K562 (cell line): ENCODE data around the gene HIVEP3. TPM values are rescaled to one million over a fixed set of nuclear protein-coding genes. Genes with fewer than 3 reads are reported as not detected.
A peak's percentile ranks its signal among the peaks of the same experiment; 100 is the strongest.

Experiments used
- ELF4 ChIP-seq: fragments of 450-650 bp; formaldehyde crosslinking; IDR thresholded peaks from 2 replicates; pipeline ENCODE4 v1.4.0; 2022; ENCODE audit warnings: missing genetic modification characterization
- FOXA3 ChIP-seq, 2 experiments: fragments of 450-650 bp in 1 of 2; sonication (generic) in 1 of 2; formaldehyde crosslinking; IDR thresholded peaks in 1 of 2; conservative IDR thresholded peaks in 1 of 2; 2 replicates each; pipeline versions ENCODE4 v1.4.0 to v1.8.0; 2020 to 2022; ENCODE audit warnings: mild to moderate bottlenecking in 2 of 2, missing genetic modification reagents in 1 of 2
- ILK ChIP-seq: fragments of 450-650 bp; IDR thresholded peaks from 2 replicates; pipeline ENCODE4 v1.6.1; 2016; ENCODE audit warnings: missing genetic modification characterization, low read depth, mild to moderate bottlenecking, missing compliant biosample characterization, moderate library complexity, borderline replicate concordance
- MEF2D ChIP-seq: conservative IDR thresholded peaks from 2 replicates; pipeline ENCODE4 v1.6.1; 2016; ENCODE audit warnings: low read depth, missing genetic modification characterization, missing compliant biosample characterization
- MLX ChIP-seq, 2 experiments: fragments of 450-650 bp in 1 of 2; sonication (generic) in 1 of 2; formaldehyde crosslinking; conservative IDR thresholded peaks; 2 replicates each; pipeline versions ENCODE4 v1.4.0 to v1.8.1; 2020 to 2022; ENCODE audit warnings: mild to moderate bottlenecking in 1 of 2, missing genetic modification reagents in 1 of 2
- NR4A1 ChIP-seq, 2 experiments: fragments of 250-450 bp in 1 of 2; fragments of 450-650 bp in 1 of 2; sonication (Bioruptor Pico) in 1 of 2; IDR thresholded peaks; 2 replicates each; pipeline versions ENCODE4 v1.4.0 to v1.6.1; 2016 to 2020; ENCODE audit warnings: mild to moderate bottlenecking in 2 of 2, missing compliant biosample characterization in 1 of 2, missing genetic modification characterization in 1 of 2, moderate library complexity in 1 of 2
- TCFL5 ChIP-seq: fragments of 250-450 bp; sonication (Bioruptor Pico); conservative IDR thresholded peaks from 2 replicates; pipeline ENCODE4 v1.6.1; 2021; ENCODE audit warnings: mild to moderate bottlenecking, moderate library complexity, matching md5 sums
- TEAD2 ChIP-seq: fragments of 450-650 bp; IDR thresholded peaks from 2 replicates; pipeline ENCODE4 v1.6.1; 2016; ENCODE audit warnings: missing genetic modification characterization, control low read depth, missing compliant biosample characterization
- ZBTB49 ChIP-seq: sonication (generic); formaldehyde crosslinking; IDR thresholded peaks from 2 replicates; pipeline ENCODE4 v1.8.0; 2022; ENCODE audit warnings: missing genetic modification reagents, mild to moderate bottlenecking, borderline replicate concordance
- ZKSCAN1 ChIP-seq: fragments of 150-350 bp; IDR thresholded peaks from 2 replicates; pipeline ENCODE4 v1.6.1; 2016; ENCODE audit warnings: low read depth, low read length
- ZNF644 ChIP-seq: fragments of 200-800 bp; sonication (Bioruptor generic); IDR thresholded peaks from 2 replicates; pipeline ENCODE4 v1.6.1; 2016; ENCODE audit warnings: low read depth, missing genetic modification characterization, missing compliant biosample characterization
- polyA plus RNA-seq, 8 experiments: library from polyadenylated mRNA; depleted of rRNA in 4 of 8; stranded (reverse) in 5 of 8; unstranded in 3 of 8; fragments of >200 nt; fragmentation: Nextera tagmentation in 2 of 8; fragmentation: Illumina TruSeq in 1 of 8; extraction: Ambion mirVana in 2 of 8; extraction: Trizol in 1 of 8; gene quantifications; 2 replicates each; pipeline versions ENCODE4 v1.2.1 to v1.2.3, GENCODE V29; 2011 to 2014; ENCODE audit warnings: inconsistent platforms in 1 of 8, missing spikeins in 1 of 8
- total RNA-seq, 7 experiments: library from RNA; depleted of rRNA in 6 of 7; stranded (reverse); fragments of >200 nt in 6 of 7; fragmentation: Illumina TruSeq in 2 of 7; extraction: Trizol in 2 of 7; gene quantifications; 2 replicates each; pipeline versions ENCODE4 v1.2.1 to v1.2.3, GENCODE V29; 2011 to 2021; ENCODE audit warnings: low replicate concordance in 1 of 7
- TF ChIP-seq, protein P1 (sequence below), 2 experiments: fragments of 450-650 bp; IDR thresholded peaks; 2 replicates each; pipeline ENCODE4 v1.6.1; 2018; ENCODE audit warnings: mild to moderate bottlenecking in 2 of 2, low read depth in 1 of 2; ENCODE audit not compliant: partially characterized antibody in 2 of 2
- TF ChIP-seq, protein P2 (sequence below): fragments of 250-450 bp; sonication (Bioruptor Pico); IDR thresholded peaks from 2 replicates; pipeline ENCODE4 v1.4.0; 2020; ENCODE audit warnings: mild to moderate bottlenecking, moderate library complexity, borderline replicate concordance
- TF ChIP-seq, protein P3 (sequence below): fragments of 200-800 bp; sonication (Bioruptor generic); IDR thresholded peaks from 2 replicates; pipeline ENCODE4 v1.6.1; 2017; ENCODE audit warnings: missing genetic modification characterization, missing compliant biosample characterization

HIVEP3 gene
- total and polyA plus RNA-seq, 9 of the 15 experiments (the other 6 are each of a cell fraction or from before 2014, with no cell fraction given) = 0.09 to 0.58 (median 0.34) TPM; not detected in 1

DNA sequence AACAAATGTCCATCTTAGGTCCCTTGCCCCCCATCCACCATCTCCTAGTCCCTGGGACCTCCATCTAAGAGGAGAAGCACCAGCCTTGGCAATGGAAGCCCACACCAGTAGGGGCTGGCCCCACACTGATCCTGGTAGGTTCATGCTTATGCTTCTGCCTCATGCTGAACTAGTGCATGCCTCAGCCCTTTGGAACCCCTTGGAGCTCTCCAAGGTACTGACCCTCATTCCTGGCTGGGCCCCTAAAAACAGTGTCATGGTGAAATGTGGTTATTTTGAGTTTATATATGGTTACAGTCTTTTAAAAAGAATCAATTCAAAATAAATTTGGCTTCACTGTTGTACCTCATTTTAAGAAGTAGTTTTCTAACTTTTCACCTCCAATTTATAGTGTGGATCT lies 108.3 kb downstream of the HIVEP3 start (continued):
- TF ChIP-seq, protein P1, sequence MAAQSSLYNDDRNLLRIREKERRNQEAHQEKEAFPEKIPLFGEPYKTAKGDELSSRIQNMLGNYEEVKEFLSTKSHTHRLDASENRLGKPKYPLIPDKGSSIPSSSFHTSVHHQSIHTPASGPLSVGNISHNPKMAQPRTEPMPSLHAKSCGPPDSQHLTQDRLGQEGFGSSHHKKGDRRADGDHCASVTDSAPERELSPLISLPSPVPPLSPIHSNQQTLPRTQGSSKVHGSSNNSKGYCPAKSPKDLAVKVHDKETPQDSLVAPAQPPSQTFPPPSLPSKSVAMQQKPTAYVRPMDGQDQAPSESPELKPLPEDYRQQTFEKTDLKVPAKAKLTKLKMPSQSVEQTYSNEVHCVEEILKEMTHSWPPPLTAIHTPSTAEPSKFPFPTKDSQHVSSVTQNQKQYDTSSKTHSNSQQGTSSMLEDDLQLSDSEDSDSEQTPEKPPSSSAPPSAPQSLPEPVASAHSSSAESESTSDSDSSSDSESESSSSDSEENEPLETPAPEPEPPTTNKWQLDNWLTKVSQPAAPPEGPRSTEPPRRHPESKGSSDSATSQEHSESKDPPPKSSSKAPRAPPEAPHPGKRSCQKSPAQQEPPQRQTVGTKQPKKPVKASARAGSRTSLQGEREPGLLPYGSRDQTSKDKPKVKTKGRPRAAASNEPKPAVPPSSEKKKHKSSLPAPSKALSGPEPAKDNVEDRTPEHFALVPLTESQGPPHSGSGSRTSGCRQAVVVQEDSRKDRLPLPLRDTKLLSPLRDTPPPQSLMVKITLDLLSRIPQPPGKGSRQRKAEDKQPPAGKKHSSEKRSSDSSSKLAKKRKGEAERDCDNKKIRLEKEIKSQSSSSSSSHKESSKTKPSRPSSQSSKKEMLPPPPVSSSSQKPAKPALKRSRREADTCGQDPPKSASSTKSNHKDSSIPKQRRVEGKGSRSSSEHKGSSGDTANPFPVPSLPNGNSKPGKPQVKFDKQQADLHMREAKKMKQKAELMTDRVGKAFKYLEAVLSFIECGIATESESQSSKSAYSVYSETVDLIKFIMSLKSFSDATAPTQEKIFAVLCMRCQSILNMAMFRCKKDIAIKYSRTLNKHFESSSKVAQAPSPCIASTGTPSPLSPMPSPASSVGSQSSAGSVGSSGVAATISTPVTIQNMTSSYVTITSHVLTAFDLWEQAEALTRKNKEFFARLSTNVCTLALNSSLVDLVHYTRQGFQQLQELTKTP (IDR thresholded peaks at IDR 0.05; ENCODE audit: low read depth in 1 of 2, partially characterized antibody in 2 of 2) = peak in 1 of 2 experiments; percentile 59
- TF ChIP-seq TEAD2 (tag) (peak; percentile 67; the same call in 1 of the 2 replicates), FOXA3 (CRISPR knock-in tag; conservative IDR thresholded peaks at IDR 0.05 in 1 of 2, IDR thresholded peaks at IDR 0.05 in 1 of 2) (no peak), MEF2D (tag) (no peak), MLX (CRISPR knock-in tag; conservative IDR thresholded peaks at IDR 0.05) (no peak), ZNF644 (tag) (0 out of 2 replicates have a peak, but pooled peaks have one; percentile 57), NR4A1 (CRISPR knock-in tag; IDR thresholded peaks at IDR 0.05) (no peak), NR4A1 (tag; IDR thresholded peaks at IDR 0.05) (no peak), ZBTB49 (no peak), ILK (tag) (no peak), TCFL5 (CRISPR knock-in tag) (no peak), ZKSCAN1 (no peak), ELF4 (no peak)
- TF ChIP-seq, protein P2, sequence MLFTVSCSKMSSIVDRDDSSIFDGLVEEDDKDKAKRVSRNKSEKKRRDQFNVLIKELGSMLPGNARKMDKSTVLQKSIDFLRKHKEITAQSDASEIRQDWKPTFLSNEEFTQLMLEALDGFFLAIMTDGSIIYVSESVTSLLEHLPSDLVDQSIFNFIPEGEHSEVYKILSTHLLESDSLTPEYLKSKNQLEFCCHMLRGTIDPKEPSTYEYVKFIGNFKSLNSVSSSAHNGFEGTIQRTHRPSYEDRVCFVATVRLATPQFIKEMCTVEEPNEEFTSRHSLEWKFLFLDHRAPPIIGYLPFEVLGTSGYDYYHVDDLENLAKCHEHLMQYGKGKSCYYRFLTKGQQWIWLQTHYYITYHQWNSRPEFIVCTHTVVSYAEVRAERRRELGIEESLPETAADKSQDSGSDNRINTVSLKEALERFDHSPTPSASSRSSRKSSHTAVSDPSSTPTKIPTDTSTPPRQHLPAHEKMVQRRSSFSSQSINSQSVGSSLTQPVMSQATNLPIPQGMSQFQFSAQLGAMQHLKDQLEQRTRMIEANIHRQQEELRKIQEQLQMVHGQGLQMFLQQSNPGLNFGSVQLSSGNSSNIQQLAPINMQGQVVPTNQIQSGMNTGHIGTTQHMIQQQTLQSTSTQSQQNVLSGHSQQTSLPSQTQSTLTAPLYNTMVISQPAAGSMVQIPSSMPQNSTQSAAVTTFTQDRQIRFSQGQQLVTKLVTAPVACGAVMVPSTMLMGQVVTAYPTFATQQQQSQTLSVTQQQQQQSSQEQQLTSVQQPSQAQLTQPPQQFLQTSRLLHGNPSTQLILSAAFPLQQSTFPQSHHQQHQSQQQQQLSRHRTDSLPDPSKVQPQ = no peak
- TF ChIP-seq, protein P3, sequence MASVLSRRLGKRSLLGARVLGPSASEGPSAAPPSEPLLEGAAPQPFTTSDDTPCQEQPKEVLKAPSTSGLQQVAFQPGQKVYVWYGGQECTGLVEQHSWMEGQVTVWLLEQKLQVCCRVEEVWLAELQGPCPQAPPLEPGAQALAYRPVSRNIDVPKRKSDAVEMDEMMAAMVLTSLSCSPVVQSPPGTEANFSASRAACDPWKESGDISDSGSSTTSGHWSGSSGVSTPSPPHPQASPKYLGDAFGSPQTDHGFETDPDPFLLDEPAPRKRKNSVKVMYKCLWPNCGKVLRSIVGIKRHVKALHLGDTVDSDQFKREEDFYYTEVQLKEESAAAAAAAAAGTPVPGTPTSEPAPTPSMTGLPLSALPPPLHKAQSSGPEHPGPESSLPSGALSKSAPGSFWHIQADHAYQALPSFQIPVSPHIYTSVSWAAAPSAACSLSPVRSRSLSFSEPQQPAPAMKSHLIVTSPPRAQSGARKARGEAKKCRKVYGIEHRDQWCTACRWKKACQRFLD = 0 out of 2 replicates have a peak, but pooled peaks have one; percentile 40
